Lung (tissue), 12 donors: ENCODE results near the gene CHRNG. TPM values are rescaled to one million over a fixed set of nuclear protein-coding genes. Genes with fewer than 3 reads are reported as not detected.
"Not testable (repeated sequence)": the region's sequence is repeated elsewhere in the genome, so short reads cannot be mapped to it uniquely, and the experiment has no call there.

Source experiments
- ATAC-seq: fragments of 200-7000 bp; cut with Tn5 transposase; one replicate; pipeline ENCODE4 v1.9.1; 2020; ENCODE audit warnings: moderate number of reproducible peaks; ENCODE audit not compliant: insufficient read depth, low FRiP score
- DNase-seq, 3 donors: peaks; one replicate each; pipeline ENCODE4 v3.0.0-alpha.2; 2013 to 2017
- H3K27ac ChIP-seq, 2 donors: one replicate each; pipeline ENCODE4 v1.5.1; 2013; ENCODE audit warnings: mild to moderate bottlenecking in 2 of 2, moderate library complexity in 2 of 2, control low read depth in 1 of 2, inconsistent platforms in 1 of 2, low read depth in 1 of 2, low read length in 1 of 2
- H3K27me3 ChIP-seq, 3 donors: one replicate each; pipeline ENCODE4 v1.5.1; 2013; ENCODE audit warnings: low read length in 2 of 3; ENCODE audit not compliant: control insufficient read depth in 3 of 3, insufficient read depth in 3 of 3
- H3K36me3 ChIP-seq, 4 donors: one replicate each; pipeline ENCODE4 v1.5.1; 2013; ENCODE audit warnings: low read length in 4 of 4, mild to moderate bottlenecking in 1 of 4, moderate library complexity in 1 of 4; ENCODE audit not compliant: control insufficient read depth in 4 of 4, insufficient read depth in 4 of 4
- H3K4me1 ChIP-seq, 5 donors: one replicate each; pipeline ENCODE4 v1.5.1; 2013; ENCODE audit warnings: low read length in 5 of 5, mild to moderate bottlenecking in 2 of 5, moderate library complexity in 1 of 5; ENCODE audit not compliant: control insufficient read depth in 5 of 5, insufficient read depth in 5 of 5
- H3K4me3 ChIP-seq: one replicate; pipeline ENCODE4 v1.5.1; 2013; ENCODE audit warnings: mild to moderate bottlenecking, control low read depth, moderate library complexity
- H3K9ac ChIP-seq, 2 donors: one replicate each; pipeline ENCODE4 v1.5.1; 2013; ENCODE audit warnings: low read length in 2 of 2, control low read depth in 1 of 2; ENCODE audit not compliant: insufficient read depth in 1 of 2
- H3K9me3 ChIP-seq, 4 donors: one replicate each; pipeline ENCODE4 v1.5.1; 2013; ENCODE audit warnings: low read length in 3 of 4, mild to moderate bottlenecking in 1 of 4, moderate library complexity in 1 of 4; ENCODE audit not compliant: control insufficient read depth in 4 of 4, insufficient read depth in 3 of 4
- CTCF ChIP-seq: IDR thresholded peaks from 2 replicates; pipeline ENCODE4 v1.5.1; 2012; ENCODE audit warnings: mild to moderate bottlenecking; ENCODE audit errors: control extremely low read depth, extremely low read depth
- WGBS, 2 donors: extraction: QIAGEN DNeasy Blood & Tissue Kit; methylation state at CpG; one replicate each; pipeline ENCODE4 v1.1.7; 2013; 5-methylcytosine and 5-hydroxymethylcytosine counted together
- polyA plus RNA-seq, 2 donors: library from polyadenylated mRNA; stranded (reverse); fragments of 200-250 nt; gene quantifications; one replicate each; pipeline ENCODE4 v1.2.1, GENCODE V29; 2013
- total RNA-seq, 2 donors: library from RNA; depleted of rRNA in 1 of 2; stranded (reverse); fragments of >200 nt in 1 of 2; gene quantifications; one replicate each; pipeline ENCODE4 v1.2.1, GENCODE V29; 2014 to 2021
- donor health status: control.
- donor health status: control.
- donor health status: Bipolar disorder and iron deficiency.
- donor health status: healthy.
- donor health status: DM: yes; HTN: yes; CAD: no.

The CHRNG gene
- total and polyA plus RNA-seq, 4 donors = not detected

GRCh38 chr2:232532419-232532818, 7.1 kb upstream of the CHRNG start:
- 83 to 89% methylated on average over 9 of the region's 9 CpGs for WGBS, 2 donors
- no peak overlapping the region for H3K9ac ChIP-seq
- H3K36me3 ChIP-seq = no peaks in the 10 kb centered on the region
- DNase-seq = no peak
- H3K4me1 ChIP-seq = no peaks in the 10 kb centered on the region
- H3K9me3 ChIP-seq = peaks cover 0 to 6% (median 3%) of the 10 kb centered on the region in 4 donors
- ATAC-seq = no peak
- H3K27me3 ChIP-seq = peaks cover 0 to 3% (median 0%) of the 10 kb centered on the region in 3 donors
- no peak for TF ChIP-seq CTCF
- H3K4me3 ChIP-seq = no peak overlapping the region
- H3K27ac ChIP-seq = no peak overlapping the region

- not testable (repeated sequence) for DNase-seq, H3K9ac ChIP-seq, H3K9me3 ChIP-seq, H3K4me3 ChIP-seq, ATAC-seq, H3K27ac ChIP-seq, H3K36me3 ChIP-seq, H3K4me1 ChIP-seq, H3K27me3 ChIP-seq
- 87 to 91% methylated on average over 7 of the region's 7 CpGs for WGBS, 2 donors
Measured at GRCh38 chr2:232532821-232533220, 6.7 kb upstream of the CHRNG start.

- ATAC-seq (no peak), DNase-seq (peak in 1 of 3 donors; percentile 14)
- H3K27ac ChIP-seq = no peak overlapping the region
- H3K9ac ChIP-seq = no peak overlapping the region
- 75 to 84% methylated on average over 13 of the region's 13 CpGs for WGBS, 2 donors
- no peak overlapping the region for H3K4me3 ChIP-seq
- H3K4me1 ChIP-seq = no peaks in the 10 kb centered on the region
- TF ChIP-seq CTCF = no peak
- H3K9me3 ChIP-seq = peaks cover 0 to 6% (median 3%) of the 10 kb centered on the region in 4 donors
- peaks cover 0 to 4% (median 0%) of the 10 kb centered on the region in 3 donors for H3K27me3 ChIP-seq
- no peaks in the 10 kb centered on the region for H3K36me3 ChIP-seq
Measured at GRCh38 chr2:232533944-232534710, 5.4 kb upstream of the CHRNG start.

GRCh38 chr2:232534940-232535651, 4.4 kb upstream of the CHRNG start:
- Histone ChIP-seq H3K27me3 (peaks cover 0 to 4% (median 0%) of the 10 kb centered on the region in 3 donors), H3K36me3 (no peaks in the 10 kb centered on the region), H3K4me1 (peaks cover 0 to 6% (median 0%) of the 10 kb centered on the region in 5 donors), H3K27ac (no peak overlapping the region), H3K9ac (no peak overlapping the region), H3K4me3 (no peak overlapping the region), H3K9me3 (peaks cover 0 to 6% (median 3%) of the 10 kb centered on the region in 4 donors)
- TF ChIP-seq CTCF = no peak
- ATAC-seq (no peak), DNase-seq (no peak)
- WGBS, 2 donors = 75 to 84% methylated on average over 14 of the region's 14 CpGs
